ENCODE measurements around the gene YAF2.

Gene YAF2

GRCh38 chr12:42204819-42205218 is 33.2 kb downstream of the YAF2 start:
- no peak for TF ChIP-seq CTCF (IDR thresholded peaks at IDR 0.05; ENCODE audit: extremely low read depth, insufficient read depth, missing control alignments)
- in situ Hi-C loops (cut with MboI; ENCODE audit: low pct_unique_long_range_greater_than_20kb, low sequenced_read_pairs, unreplicated experiment) = no loop called here
- no peak for DNase-seq (ENCODE audit: low spot score)

GRCh38 chr12:42204362-42204761 is 33.7 kb downstream of the YAF2 start:
- DNase-seq (ENCODE audit: low spot score) = no peak
- in situ Hi-C loops (cut with MboI; ENCODE audit: low pct_unique_long_range_greater_than_20kb, low sequenced_read_pairs, unreplicated experiment) = no loop called here
- TF ChIP-seq CTCF (IDR thresholded peaks at IDR 0.05; ENCODE audit: extremely low read depth, insufficient read depth, missing control alignments) = no peak

- no peak for TF ChIP-seq CTCF (IDR thresholded peaks at IDR 0.05; ENCODE audit: extremely low read depth, insufficient read depth, missing control alignments)
- no peak for DNase-seq (ENCODE audit: low spot score)
- in situ Hi-C loops (cut with MboI; ENCODE audit: low pct_unique_long_range_greater_than_20kb, low sequenced_read_pairs, unreplicated experiment) = no loop called here
These were observed 37.0 kb downstream of the YAF2 start for GRCh38 chr12:42201063-42201462.

- in situ Hi-C loops (cut with MboI; ENCODE audit: low pct_unique_long_range_greater_than_20kb, low sequenced_read_pairs, unreplicated experiment) = no loop called here
- no peak for DNase-seq (ENCODE audit: low spot score)
- no peak for TF ChIP-seq CTCF (IDR thresholded peaks at IDR 0.05; ENCODE audit: extremely low read depth, insufficient read depth, missing control alignments)
These were observed 39.0 kb downstream of the YAF2 start for GRCh38 chr12:42199007-42199406.

- DNase-seq (ENCODE audit: low spot score) = no peak
- TF ChIP-seq CTCF (IDR thresholded peaks at IDR 0.05; ENCODE audit: extremely low read depth, insufficient read depth, missing control alignments) = no peak
- in situ Hi-C loops (cut with MboI; ENCODE audit: low pct_unique_long_range_greater_than_20kb, low sequenced_read_pairs, unreplicated experiment) = no loop called here
These were observed 41.1 kb downstream of the YAF2 start for GRCh38 chr12:42196723-42197603.

- in situ Hi-C loops (cut with MboI; ENCODE audit: low pct_unique_long_range_greater_than_20kb, low sequenced_read_pairs, unreplicated experiment) = no loop called here
- no peak for TF ChIP-seq CTCF (IDR thresholded peaks at IDR 0.05; ENCODE audit: extremely low read depth, insufficient read depth, missing control alignments)
- no peak for DNase-seq (ENCODE audit: low spot score)
These were observed 45.4 kb downstream of the YAF2 start for GRCh38 chr12:42192686-42193085.

All from GM13977 (cell line).